Tibial artery (tissue), 4 donors: ENCODE results near the gene SPAG8.

Experiments
- DNase-seq, 2 donors: peaks; one replicate each; pipeline ENCODE4 v3.0.0-alpha.2; 2019
- H3K27ac ChIP-seq, 2 donors: fragments of 200-600 bp; sonication (generic) in 1 of 2; 1 replicate in 1 of 2; 2 replicates in 1 of 2; pipeline ENCODE4 v1.5.1; 2018 to 2019; ENCODE audit warnings: mild to moderate bottlenecking in 1 of 2
- H3K27me3 ChIP-seq, 2 donors: fragments of 200-600 bp; sonication (generic) in 1 of 2; one replicate each; pipeline versions ENCODE4 v1.5.1 to v1.6.0; 2016 to 2019
- H3K36me3 ChIP-seq, 3 donors: fragments of 200-600 bp; sonication (generic) in 2 of 3; one replicate each; pipeline ENCODE4 v1.5.1; 2016 to 2019; ENCODE audit warnings: mild to moderate bottlenecking in 2 of 3
- H3K4me1 ChIP-seq, 4 donors: fragments of 200-600 bp; sonication (generic) in 2 of 4; 1 replicate in 3 of 4; 2 replicates in 1 of 4; pipeline ENCODE4 v1.5.1; 2016 to 2019
- H3K4me3 ChIP-seq, 2 donors: fragments of 200-600 bp; sonication (generic) in 1 of 2; 1 replicate in 1 of 2; 2 replicates in 1 of 2; pipeline ENCODE4 v1.5.1; 2018 to 2019; ENCODE audit warnings: mild to moderate bottlenecking in 2 of 2
- H3K9me3 ChIP-seq, 3 donors: fragments of 200-600 bp; sonication (generic) in 1 of 3; one replicate each; pipeline ENCODE4 v1.5.1; 2016 to 2019
- intact Hi-C: fragments of 100-400 bp; cut with DNase I; formaldehyde crosslinking; loops from one replicate; pipeline ENCODE4 v1.15.0; 2023; ENCODE audit warnings: low total_unique reads
- TF ChIP-seq, protein P1 (sequence below), 2 experiments: fragments of 200-600 bp in 1 of 2; fragments of 450-650 bp in 1 of 2; IDR thresholded peaks; one replicate each; pipeline ENCODE4 v1.5.1; 2017 to 2019; ENCODE audit warnings: antibody characterized with exemption in 2 of 2, mild to moderate bottlenecking in 1 of 2, moderate library complexity in 1 of 2

The SPAG8 gene

GRCh38 chr9:35847792-35848572 lies 35.9 kb upstream of the SPAG8 start:
- TF ChIP-seq, protein P1, sequence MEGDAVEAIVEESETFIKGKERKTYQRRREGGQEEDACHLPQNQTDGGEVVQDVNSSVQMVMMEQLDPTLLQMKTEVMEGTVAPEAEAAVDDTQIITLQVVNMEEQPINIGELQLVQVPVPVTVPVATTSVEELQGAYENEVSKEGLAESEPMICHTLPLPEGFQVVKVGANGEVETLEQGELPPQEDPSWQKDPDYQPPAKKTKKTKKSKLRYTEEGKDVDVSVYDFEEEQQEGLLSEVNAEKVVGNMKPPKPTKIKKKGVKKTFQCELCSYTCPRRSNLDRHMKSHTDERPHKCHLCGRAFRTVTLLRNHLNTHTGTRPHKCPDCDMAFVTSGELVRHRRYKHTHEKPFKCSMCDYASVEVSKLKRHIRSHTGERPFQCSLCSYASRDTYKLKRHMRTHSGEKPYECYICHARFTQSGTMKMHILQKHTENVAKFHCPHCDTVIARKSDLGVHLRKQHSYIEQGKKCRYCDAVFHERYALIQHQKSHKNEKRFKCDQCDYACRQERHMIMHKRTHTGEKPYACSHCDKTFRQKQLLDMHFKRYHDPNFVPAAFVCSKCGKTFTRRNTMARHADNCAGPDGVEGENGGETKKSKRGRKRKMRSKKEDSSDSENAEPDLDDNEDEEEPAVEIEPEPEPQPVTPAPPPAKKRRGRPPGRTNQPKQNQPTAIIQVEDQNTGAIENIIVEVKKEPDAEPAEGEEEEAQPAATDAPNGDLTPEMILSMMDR (IDR thresholded peaks at IDR 0.05): no peak
- DNase-seq: peak; percentile 5 to 53
- Histone ChIP-seq H3K9me3 (no peaks in the 10 kb centered on the region), H3K27me3 (no peaks in the 10 kb centered on the region), H3K4me1 (peaks cover 0 to 42% (median 24%) of the 10 kb centered on the region in 4 donors), H3K27ac (peak overlapping the region; percentile 42 to 44), H3K4me3 (no peak overlapping the region), H3K36me3 (peaks cover 13 to 49% (median 14%) of the 10 kb centered on the region in 3 donors)
- intact Hi-C loops: no loop called here

- TF ChIP-seq, protein P1 (IDR thresholded peaks at IDR 0.05): no peak
- no peak overlapping the region for H3K27ac ChIP-seq
Measured at GRCh38 chr9:35845824-35846771, 34.0 kb upstream of the SPAG8 start.

DNA sequence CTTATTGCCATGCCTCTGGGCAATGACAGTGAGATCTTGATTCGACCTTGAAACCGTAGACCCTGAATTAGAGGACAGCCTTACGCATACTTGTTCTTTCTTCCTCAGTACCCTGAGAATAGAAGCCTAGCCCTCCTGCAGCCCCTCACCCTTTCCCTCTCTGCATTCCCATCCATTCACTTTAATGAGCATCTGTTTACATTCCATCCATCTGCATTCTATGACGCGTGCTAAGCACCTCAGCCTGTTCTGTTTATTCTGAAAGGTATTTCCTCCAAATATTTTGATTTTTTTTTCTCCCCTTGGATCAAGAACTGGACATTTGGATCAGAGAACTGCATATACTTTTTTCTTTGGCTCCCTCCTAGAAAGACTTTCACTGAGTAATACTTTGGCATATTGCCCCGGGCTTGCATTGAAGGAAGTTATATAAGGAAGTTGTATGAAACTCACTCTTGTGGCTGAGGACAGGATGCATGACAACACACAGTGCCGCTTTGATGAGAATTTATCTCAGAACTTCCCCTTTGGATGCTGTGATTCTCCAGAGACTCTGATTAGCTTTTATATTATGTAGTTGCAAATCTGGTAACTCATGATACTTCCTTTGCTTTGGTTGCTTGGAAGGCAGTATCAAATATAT lies 32.7 kb upstream of the SPAG8 start:
- peak in 1 of 2 donors; percentile 65 for DNase-seq
- intact Hi-C loops: no loop called here
- TF ChIP-seq, protein P1 (IDR thresholded peaks at IDR 0.05): no peak
- Histone ChIP-seq H3K36me3 (peaks cover 10 to 47% (median 19%) of the 10 kb centered on the region in 3 donors), H3K4me1 (peaks cover 0 to 42% (median 24%) of the 10 kb centered on the region in 4 donors), H3K9me3 (no peaks in the 10 kb centered on the region), H3K4me3 (no peak overlapping the region), H3K27ac (peak overlapping the region; percentile 6 to 24), H3K27me3 (no peaks in the 10 kb centered on the region)

More at GRCh38 chr9:35845824-35846771, 34.0 kb upstream of the SPAG8 start:
- peak in 1 of 2 donors; percentile 10 for DNase-seq
- Histone ChIP-seq H3K27me3 (no peaks in the 10 kb centered on the region), H3K36me3 (peaks cover 10 to 44% (median 19%) of the 10 kb centered on the region in 3 donors), H3K9me3 (no peaks in the 10 kb centered on the region), H3K4me1 (peaks cover 0 to 42% (median 24%) of the 10 kb centered on the region in 4 donors), H3K4me3 (no peak overlapping the region)
- intact Hi-C loops: no loop called here

- no peak overlapping the region for H3K4me3 ChIP-seq
- TF ChIP-seq, protein P1 (IDR thresholded peaks at IDR 0.05): no peak
- peaks cover 10 to 29% (median 19%) of the 10 kb centered on the region in 3 donors for H3K36me3 ChIP-seq
- H3K27me3 ChIP-seq: no peaks in the 10 kb centered on the region
- intact Hi-C loops: no loop called here
- H3K27ac ChIP-seq: no peak overlapping the region
- peaks cover 0 to 32% (median 19%) of the 10 kb centered on the region in 4 donors for H3K4me1 ChIP-seq
- DNase-seq: no peak
- H3K9me3 ChIP-seq: no peaks in the 10 kb centered on the region
Measured at GRCh38 chr9:35842795-35843194, 30.7 kb upstream of the SPAG8 start.
